ENCODE measurements around the gene SBF2. TPM values are rescaled to one million over a fixed set of nuclear protein-coding genes. Genes with fewer than 3 reads are reported as not detected.

Gene SBF2
- polyA plus RNA-seq, 1 donor (not counting 4 experiments of a cell fraction or from before 2014, with no cell fraction given) = 24.5 TPM

GRCh38 chr11:9821008-9821752, 472.8 kb downstream of the SBF2 start:
- no peaks in the 10 kb centered on the region for H3K9me1 ChIP-seq (ENCODE audit: control insufficient read depth, extremely low read depth, insufficient read depth, low read length)
- peaks cover 31% of the 10 kb centered on the region for H3K4me1 ChIP-seq (ENCODE audit: control insufficient read depth, extremely low read depth, insufficient read depth, low read length)
- H4K20me1 ChIP-seq (ENCODE audit: control insufficient read depth, extremely low read depth, insufficient read depth, low read length) = no peaks in the 10 kb centered on the region
- DNase-seq (ENCODE audit: low read depth, low spot score) (no peak), FAIRE-seq (no peak)
- H3K36me3 ChIP-seq (ENCODE audit: control insufficient read depth in 2 of 2, extremely low read depth in 1 of 2, insufficient read depth in 2 of 2, low read length in 2 of 2) = no peaks in the 10 kb centered on the region
- H3K9me3 ChIP-seq (ENCODE audit: control insufficient read depth, low read depth, low read length) = no peaks in the 10 kb centered on the region
- H3K27me3 ChIP-seq (ENCODE audit: control insufficient read depth, extremely low read depth, insufficient read depth, low read length) = no peaks in the 10 kb centered on the region
- H3K9ac ChIP-seq (ENCODE audit: control insufficient read depth, extremely low read depth, insufficient read depth, low read length) = no peak overlapping the region
- dilution Hi-C loops (cut with MboI; ENCODE audit: extremely low pct_ligation_motif_present, low sequenced_read_pairs) = no loop called here
- H2AFZ ChIP-seq (ENCODE audit: control insufficient read depth, low read length) = no peak overlapping the region
- no peaks in the 10 kb centered on the region for H3K79me2 ChIP-seq (ENCODE audit: control insufficient read depth, insufficient read depth, low read length)
- no peak overlapping the region for H3K27ac ChIP-seq (ENCODE audit: control insufficient read depth, insufficient read depth, low read length)
- H3K4me3 ChIP-seq (ENCODE audit: control insufficient read depth in 2 of 3, extremely low read depth in 1 of 3, insufficient read depth in 2 of 3, low read depth in 1 of 3, low read length in 3 of 3) = no peak overlapping the region
- TF ChIP-seq EZH2 (IDR thresholded peaks at IDR 0.05; ENCODE audit: low read length) = no peak
- no peak for TF ChIP-seq CTCF (optimal IDR thresholded peaks at IDR 0.05 in 1 of 3, IDR thresholded peaks at IDR 0.05 in 1 of 3, conservative IDR thresholded peaks at IDR 0.05 in 1 of 3; ENCODE audit: extremely low read depth in 1 of 3, insufficient read depth in 2 of 3, low read length in 3 of 3)
- H3K4me2 ChIP-seq (ENCODE audit: control insufficient read depth, extremely low read depth, insufficient read depth, low read depth, low read length) = peak overlapping the region; percentile 17

GRCh38 chr11:9820260-9820659, 473.8 kb downstream of the SBF2 start:
- Histone ChIP-seq H3K36me3 (ENCODE audit: control insufficient read depth in 2 of 2, extremely low read depth in 1 of 2, insufficient read depth in 2 of 2, low read length in 2 of 2) (no peaks in the 10 kb centered on the region), H3K27me3 (ENCODE audit: control insufficient read depth, extremely low read depth, insufficient read depth, low read length) (no peaks in the 10 kb centered on the region), H3K9me1 (ENCODE audit: control insufficient read depth, extremely low read depth, insufficient read depth, low read length) (no peaks in the 10 kb centered on the region), H2AFZ (ENCODE audit: control insufficient read depth, low read length) (no peak overlapping the region), H3K9me3 (ENCODE audit: control insufficient read depth, low read depth, low read length) (no peaks in the 10 kb centered on the region), H3K9ac (ENCODE audit: control insufficient read depth, extremely low read depth, insufficient read depth, low read length) (no peak overlapping the region), H3K4me1 (ENCODE audit: control insufficient read depth, extremely low read depth, insufficient read depth, low read length) (peaks cover 35% of the 10 kb centered on the region), H3K4me2 (ENCODE audit: control insufficient read depth, extremely low read depth, insufficient read depth, low read depth, low read length) (no peak overlapping the region), H3K79me2 (ENCODE audit: control insufficient read depth, insufficient read depth, low read length) (no peaks in the 10 kb centered on the region), H4K20me1 (ENCODE audit: control insufficient read depth, extremely low read depth, insufficient read depth, low read length) (no peaks in the 10 kb centered on the region), H3K4me3 (ENCODE audit: control insufficient read depth in 2 of 3, extremely low read depth in 1 of 3, insufficient read depth in 2 of 3, low read depth in 1 of 3, low read length in 3 of 3) (no peak overlapping the region), H3K27ac (ENCODE audit: control insufficient read depth, insufficient read depth, low read length) (no peak overlapping the region)
- TF ChIP-seq CTCF (optimal IDR thresholded peaks at IDR 0.05 in 1 of 3, IDR thresholded peaks at IDR 0.05 in 1 of 3, conservative IDR thresholded peaks at IDR 0.05 in 1 of 3; ENCODE audit: extremely low read depth in 1 of 3, insufficient read depth in 2 of 3, low read length in 3 of 3) (no peak), EZH2 (IDR thresholded peaks at IDR 0.05; ENCODE audit: low read length) (no peak)
- FAIRE-seq (no peak), DNase-seq (ENCODE audit: low read depth, low spot score) (no peak)
- dilution Hi-C loops (cut with MboI; ENCODE audit: extremely low pct_ligation_motif_present, low sequenced_read_pairs) = no loop called here

Data from keratinocyte (primary cell).